ENCODE measurements around the gene GABRG3.

The GABRG3 gene

DNA sequence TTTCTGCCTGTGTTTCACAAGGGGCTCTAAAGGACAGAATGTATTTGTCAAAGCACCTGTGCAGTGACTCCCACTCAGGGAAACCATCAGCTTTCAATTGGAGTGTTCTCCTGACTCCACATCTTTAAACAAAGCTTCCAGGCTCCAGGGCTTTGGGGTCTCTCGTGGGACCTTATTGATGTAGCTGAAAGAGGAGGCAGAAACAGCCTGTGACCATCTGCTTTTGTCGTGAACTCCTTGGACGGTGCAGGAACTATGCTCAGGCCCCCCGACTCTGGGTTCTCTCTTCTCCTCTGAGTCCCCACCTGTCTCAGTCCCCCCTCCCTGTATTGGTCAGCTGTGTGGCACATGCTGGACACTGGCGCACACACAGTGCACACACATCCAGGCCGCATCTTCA, 486.8 kb downstream of the GABRG3 start:
- no peaks in the 10 kb centered on the region for H3K36me3 ChIP-seq (ENCODE audit: low read depth)
- H3K9me3 ChIP-seq (ENCODE audit: severe bottlenecking) = peaks cover 2% of the 10 kb centered on the region
- ATAC-seq (ENCODE audit: low read depth) = no peak
- peaks cover 3% of the 10 kb centered on the region for H3K27me3 ChIP-seq (ENCODE audit: insufficient read depth, poor library complexity, severe bottlenecking)
- DNase-seq (ENCODE audit: low spot score) = no peak
- TF ChIP-seq, protein P1, sequence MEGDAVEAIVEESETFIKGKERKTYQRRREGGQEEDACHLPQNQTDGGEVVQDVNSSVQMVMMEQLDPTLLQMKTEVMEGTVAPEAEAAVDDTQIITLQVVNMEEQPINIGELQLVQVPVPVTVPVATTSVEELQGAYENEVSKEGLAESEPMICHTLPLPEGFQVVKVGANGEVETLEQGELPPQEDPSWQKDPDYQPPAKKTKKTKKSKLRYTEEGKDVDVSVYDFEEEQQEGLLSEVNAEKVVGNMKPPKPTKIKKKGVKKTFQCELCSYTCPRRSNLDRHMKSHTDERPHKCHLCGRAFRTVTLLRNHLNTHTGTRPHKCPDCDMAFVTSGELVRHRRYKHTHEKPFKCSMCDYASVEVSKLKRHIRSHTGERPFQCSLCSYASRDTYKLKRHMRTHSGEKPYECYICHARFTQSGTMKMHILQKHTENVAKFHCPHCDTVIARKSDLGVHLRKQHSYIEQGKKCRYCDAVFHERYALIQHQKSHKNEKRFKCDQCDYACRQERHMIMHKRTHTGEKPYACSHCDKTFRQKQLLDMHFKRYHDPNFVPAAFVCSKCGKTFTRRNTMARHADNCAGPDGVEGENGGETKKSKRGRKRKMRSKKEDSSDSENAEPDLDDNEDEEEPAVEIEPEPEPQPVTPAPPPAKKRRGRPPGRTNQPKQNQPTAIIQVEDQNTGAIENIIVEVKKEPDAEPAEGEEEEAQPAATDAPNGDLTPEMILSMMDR (IDR thresholded peaks at IDR 0.05; ENCODE audit: poor library complexity, severe bottlenecking) = no peak
- no peak overlapping the region for H3K4me3 ChIP-seq (ENCODE audit: severe bottlenecking)
- H3K4me1 ChIP-seq (ENCODE audit: insufficient read depth, poor library complexity, severe bottlenecking) = no peaks in the 10 kb centered on the region
- H3K27ac ChIP-seq (ENCODE audit: poor library complexity, severe bottlenecking) = no peak overlapping the region

DNA sequence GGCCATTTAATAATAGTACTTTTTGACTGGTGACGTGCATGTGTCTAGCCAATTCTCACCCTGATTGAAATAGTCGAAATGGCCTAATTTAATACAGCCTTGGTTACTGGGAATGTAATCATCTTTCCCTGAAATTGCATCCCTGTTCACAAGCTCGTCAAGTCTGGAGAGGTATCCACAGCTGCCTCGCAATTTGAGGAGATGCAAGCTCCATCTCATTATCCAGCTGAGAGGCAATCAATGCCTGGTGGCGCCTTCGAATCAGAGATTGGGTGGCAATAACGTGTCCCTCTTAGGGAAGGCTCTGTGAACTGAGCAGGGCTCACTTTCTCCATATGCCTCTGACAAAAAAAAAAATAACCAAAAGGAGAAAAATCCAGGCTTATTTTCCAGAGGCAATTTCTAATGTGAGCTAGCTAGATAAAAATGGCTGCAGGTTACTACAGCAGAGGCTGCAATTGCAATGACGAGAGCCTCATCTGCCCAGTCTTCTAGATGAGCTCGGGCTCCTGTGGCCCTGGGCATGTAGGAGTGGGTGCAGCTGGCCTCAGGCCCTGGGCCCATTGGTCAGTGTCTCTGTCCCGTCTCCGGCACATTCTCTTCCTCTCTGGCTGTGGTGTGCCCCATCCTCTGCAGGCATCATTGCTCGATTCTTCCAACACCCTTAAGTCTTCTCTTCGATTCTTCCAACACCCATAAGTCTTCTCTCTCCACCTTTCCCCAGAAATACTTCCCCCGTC, 487.5 kb downstream of the GABRG3 start:
- H3K4me3 ChIP-seq (ENCODE audit: severe bottlenecking) = no peak overlapping the region

DNA sequence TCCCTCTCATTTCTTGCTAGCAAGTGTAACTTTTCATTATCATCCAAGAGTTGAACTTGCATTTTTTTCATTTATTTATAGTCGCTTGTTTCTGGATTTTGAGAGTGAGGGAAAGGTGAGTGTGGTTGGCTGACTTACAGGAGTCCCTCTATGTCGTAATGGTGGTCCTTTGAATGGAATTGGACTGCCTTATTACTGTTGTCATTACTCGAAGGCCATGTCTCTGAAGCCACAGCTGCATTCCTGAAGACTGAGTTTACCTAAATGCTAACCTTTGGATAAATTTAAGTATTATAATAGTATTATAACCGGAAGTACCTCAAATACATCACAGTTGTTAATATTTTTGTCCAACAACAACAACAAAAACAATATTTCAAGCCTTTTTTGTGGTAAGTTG, 488.9 kb downstream of the GABRG3 start:
- peaks cover 4% of the 10 kb centered on the region for H3K27me3 ChIP-seq (ENCODE audit: insufficient read depth, poor library complexity, severe bottlenecking)
- H3K27ac ChIP-seq (ENCODE audit: poor library complexity, severe bottlenecking) = no peak overlapping the region
- no peaks in the 10 kb centered on the region for H3K36me3 ChIP-seq (ENCODE audit: low read depth)
- no peaks in the 10 kb centered on the region for H3K9me3 ChIP-seq (ENCODE audit: severe bottlenecking)
- H3K4me3 ChIP-seq (ENCODE audit: severe bottlenecking) = no peak overlapping the region
- H3K4me1 ChIP-seq (ENCODE audit: insufficient read depth, poor library complexity, severe bottlenecking) = no peaks in the 10 kb centered on the region
- DNase-seq (ENCODE audit: low spot score) (no peak), ATAC-seq (ENCODE audit: low read depth) (no peak)
- TF ChIP-seq, protein P1 (IDR thresholded peaks at IDR 0.05; ENCODE audit: poor library complexity, severe bottlenecking) = no peak

More for the DNA sequence above, 487.5 kb downstream of the GABRG3 start:
- Histone ChIP-seq H3K27me3 (ENCODE audit: insufficient read depth, poor library complexity, severe bottlenecking) (peaks cover 4% of the 10 kb centered on the region), H3K9me3 (ENCODE audit: severe bottlenecking) (no peaks in the 10 kb centered on the region), H3K4me1 (ENCODE audit: insufficient read depth, poor library complexity, severe bottlenecking) (no peaks in the 10 kb centered on the region), H3K27ac (ENCODE audit: poor library complexity, severe bottlenecking) (no peak overlapping the region), H3K36me3 (ENCODE audit: low read depth) (no peaks in the 10 kb centered on the region)
- TF ChIP-seq, protein P1 (IDR thresholded peaks at IDR 0.05; ENCODE audit: poor library complexity, severe bottlenecking) = no peak
- DNase-seq (ENCODE audit: low spot score) = no peak
- ATAC-seq (ENCODE audit: low read depth) = no peak

DNA sequence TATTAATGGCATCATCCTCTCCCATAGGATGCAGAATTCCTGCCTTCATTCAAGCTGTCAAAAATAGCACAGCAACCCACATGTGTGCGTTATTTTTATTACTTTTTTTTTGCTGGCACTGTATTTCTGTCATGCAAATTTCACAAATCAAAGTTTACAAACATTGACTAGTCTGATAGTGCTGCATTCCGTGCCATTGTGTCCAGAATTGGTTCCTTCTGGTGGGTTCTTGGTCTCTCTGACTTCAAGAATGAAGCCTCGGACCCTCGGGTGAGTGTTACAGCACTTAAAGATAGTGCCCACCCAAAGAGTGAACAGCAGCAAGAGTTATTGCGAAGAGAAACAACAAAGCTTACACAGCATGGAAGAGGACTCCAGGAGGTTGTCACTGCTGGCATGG, 490.2 kb downstream of the GABRG3 start:
- H3K27ac ChIP-seq (ENCODE audit: poor library complexity, severe bottlenecking) = no peak overlapping the region
- H3K9me3 ChIP-seq (ENCODE audit: severe bottlenecking) = no peaks in the 10 kb centered on the region
- DNase-seq (ENCODE audit: low spot score) (no peak), ATAC-seq (ENCODE audit: low read depth) (no peak)
- TF ChIP-seq, protein P1 (IDR thresholded peaks at IDR 0.05; ENCODE audit: poor library complexity, severe bottlenecking) = no peak
- H3K4me1 ChIP-seq (ENCODE audit: insufficient read depth, poor library complexity, severe bottlenecking) = no peaks in the 10 kb centered on the region
- peaks cover 4% of the 10 kb centered on the region for H3K27me3 ChIP-seq (ENCODE audit: insufficient read depth, poor library complexity, severe bottlenecking)
- H3K36me3 ChIP-seq (ENCODE audit: low read depth) = no peaks in the 10 kb centered on the region
- H3K4me3 ChIP-seq (ENCODE audit: severe bottlenecking) = no peak overlapping the region

DNA sequence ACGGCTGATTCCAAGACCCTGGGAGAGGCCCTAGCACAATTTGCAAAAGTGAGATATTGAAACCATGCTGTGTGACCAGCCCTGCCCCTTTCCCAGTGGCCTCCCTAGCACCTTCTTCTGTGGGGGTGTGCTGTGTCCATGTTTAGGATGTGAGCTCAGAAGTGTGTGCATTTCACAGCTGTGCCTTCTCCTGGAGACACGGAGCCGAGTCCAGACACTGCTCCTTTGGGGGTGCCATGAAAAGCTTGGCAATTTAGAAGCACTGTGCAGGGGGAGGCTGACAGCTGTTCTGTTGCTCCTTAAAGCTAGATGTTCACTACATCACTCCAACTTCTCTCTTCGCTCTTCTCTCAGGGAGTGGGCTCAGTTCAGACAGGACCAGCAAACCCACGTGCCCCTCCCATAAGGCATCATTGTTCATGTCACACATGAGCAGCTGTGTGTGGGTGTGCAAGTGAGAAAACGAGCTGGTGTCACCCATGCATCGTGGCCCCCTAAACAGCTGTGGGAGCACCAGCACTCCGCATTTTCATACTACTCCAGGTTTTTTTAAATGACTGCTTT, 492.6 kb downstream of the GABRG3 start:
- H3K4me3 ChIP-seq (ENCODE audit: severe bottlenecking) = no peak overlapping the region
- TF ChIP-seq, protein P1 (IDR thresholded peaks at IDR 0.05; ENCODE audit: poor library complexity, severe bottlenecking) = no peak

More for the DNA sequence above, 492.6 kb downstream of the GABRG3 start:
- peaks cover 4% of the 10 kb centered on the region for H3K27me3 ChIP-seq (ENCODE audit: insufficient read depth, poor library complexity, severe bottlenecking)
- H3K4me1 ChIP-seq (ENCODE audit: insufficient read depth, poor library complexity, severe bottlenecking) = no peaks in the 10 kb centered on the region
- DNase-seq (ENCODE audit: low spot score) (no peak), ATAC-seq (ENCODE audit: low read depth) (no peak)
- no peaks in the 10 kb centered on the region for H3K9me3 ChIP-seq (ENCODE audit: severe bottlenecking)
- no peaks in the 10 kb centered on the region for H3K36me3 ChIP-seq (ENCODE audit: low read depth)
- no peak overlapping the region for H3K27ac ChIP-seq (ENCODE audit: poor library complexity, severe bottlenecking)

Data from RWPE2 (cell line).